Fibroblast of skin of scalp (primary cell): Measurements from ENCODE around the gene OR1J2. TPM values are rescaled to one million over a fixed set of nuclear protein-coding genes. Genes with fewer than 3 reads are reported as not detected.
A peak's percentile ranks its signal among the peaks of the same experiment; 100 is the strongest.
"Not testable (repeated sequence)": the region's sequence is repeated elsewhere in the genome, so short reads cannot be mapped to it uniquely, and the experiment has no call there.

ENCODE experiments used
- DNase-seq: peaks from one replicate; pipeline ENCODE4 v3.0.0-alpha.2; 2013
- polyA plus RNA-seq, 2 experiments: library from polyadenylated mRNA; unstranded; fragments of 120-200 nt; gene quantifications; one replicate each; pipeline ENCODE4 v1.2.1, GENCODE V29; 2013; ENCODE audit not compliant: insufficient read length in 2 of 2

Gene OR1J2
- polyA plus RNA-seq (2013, experiment 1 of 2; ENCODE audit: insufficient read length) = not detected
- not detected for polyA plus RNA-seq (2013, experiment 2 of 2; ENCODE audit: insufficient read length)

- no peak for DNase-seq
Observed at GRCh38 chr9:122510502-122510901, at the start of gene OR1J2. Gene OR1J2 (plus strand): TSS chr9:122510802. CDS start chr9:122510802, 0 bp downstream.

DNA sequence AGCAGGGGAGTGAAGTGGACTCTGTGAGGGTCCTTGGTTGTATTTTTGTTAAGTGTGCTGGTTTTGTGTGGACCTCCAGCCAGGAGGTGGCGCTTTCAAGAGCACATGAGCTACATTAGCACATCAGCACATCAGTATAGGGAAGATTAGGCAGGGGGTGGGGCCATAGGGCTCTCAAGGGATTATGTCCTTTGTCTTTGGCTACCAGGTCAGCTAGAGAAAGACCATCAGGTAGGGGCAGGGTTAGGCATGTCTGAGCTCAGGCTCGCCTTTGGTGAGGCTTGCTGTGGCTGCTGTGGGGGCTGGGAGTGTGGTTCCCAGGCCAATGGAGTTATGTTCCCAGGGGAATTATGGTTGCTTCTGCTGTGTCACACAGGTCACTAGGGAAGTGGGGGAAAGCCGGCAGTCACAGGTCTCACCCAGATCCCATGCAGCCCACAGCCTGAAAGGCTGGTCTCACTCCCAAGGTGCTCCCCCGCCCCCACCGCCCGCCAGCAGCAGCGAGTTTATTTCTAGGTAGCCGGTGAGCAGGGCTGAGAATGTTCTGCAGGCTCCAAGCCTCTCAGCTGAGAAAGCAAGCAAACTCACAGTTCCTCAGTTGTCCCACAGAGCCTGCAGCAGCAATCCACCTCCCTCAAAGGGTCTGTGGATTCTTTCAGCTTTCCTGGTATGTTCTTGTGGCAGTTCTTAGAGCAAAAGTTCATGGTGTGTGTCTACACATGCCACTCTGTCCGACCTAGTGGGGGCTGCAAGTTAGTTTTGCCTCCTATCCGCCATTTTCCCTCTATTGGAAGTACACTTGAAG is 46.6 kb upstream of the OR1J2 start:
- DNase-seq = peak; percentile 15

- DNase-seq = peak; percentile 89
Observed at GRCh38 chr9:122464633-122465567, 45.7 kb upstream of the OR1J2 start.

DNA sequence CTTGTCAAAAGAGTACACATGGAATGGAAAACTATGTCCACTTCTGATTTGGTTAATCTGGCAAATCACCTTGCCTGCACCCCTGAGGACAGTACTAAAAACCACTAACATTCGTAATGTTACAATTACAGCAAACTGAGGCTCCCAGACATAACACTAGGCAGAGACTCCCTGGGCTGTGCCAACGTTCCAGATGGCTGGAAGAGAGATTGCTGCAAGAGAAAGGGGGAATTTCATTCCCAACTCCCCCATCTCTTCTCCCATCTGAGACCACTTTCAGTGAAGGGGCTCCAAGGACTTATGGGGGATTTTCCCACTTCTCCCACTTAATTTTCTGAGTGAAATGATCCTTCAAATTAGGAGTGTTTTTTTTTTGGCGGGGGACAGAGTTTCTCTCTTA is 44.1 kb upstream of the OR1J2 start:
- DNase-seq = no peak

DNA sequence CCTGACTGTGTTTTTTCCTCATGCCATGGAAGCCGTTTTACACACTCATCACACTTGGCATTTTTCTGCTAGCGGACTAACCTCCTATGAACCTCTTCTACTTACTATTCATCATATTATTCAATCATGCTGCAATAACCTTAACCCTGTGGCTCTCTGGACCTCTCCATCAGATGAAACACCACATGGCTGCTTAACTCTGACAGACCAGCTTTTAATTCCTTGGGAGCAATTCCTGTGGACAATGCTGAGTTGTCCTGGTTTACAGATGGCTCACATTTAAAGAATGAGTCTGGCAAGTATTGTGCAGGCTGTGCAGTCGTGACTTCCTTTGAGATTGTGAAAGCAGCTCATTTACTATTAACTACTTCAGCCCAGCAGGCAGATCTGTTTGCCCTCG is 41.9 kb upstream of the OR1J2 start:
- peak; percentile 24 for DNase-seq

DNA sequence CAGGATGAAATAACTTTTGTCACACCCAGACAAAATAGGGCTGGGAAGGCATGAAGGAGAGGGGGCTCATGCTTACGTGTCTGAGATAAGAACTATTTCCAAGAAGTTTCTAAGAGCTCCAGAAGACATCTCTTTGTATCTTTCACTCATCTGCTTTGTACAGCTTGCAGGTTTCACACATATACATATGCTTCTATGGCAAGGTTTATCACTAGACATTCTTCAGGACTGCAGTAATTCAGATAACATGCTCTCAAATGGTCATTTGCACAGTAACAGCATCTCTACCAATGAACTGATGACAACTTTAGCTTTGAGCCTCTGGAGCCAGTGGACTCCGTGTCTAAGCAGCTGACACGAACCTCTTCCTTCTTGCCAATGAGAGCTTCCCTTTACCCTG is 36.0 kb upstream of the OR1J2 start:
- DNase-seq = no peak

DNA sequence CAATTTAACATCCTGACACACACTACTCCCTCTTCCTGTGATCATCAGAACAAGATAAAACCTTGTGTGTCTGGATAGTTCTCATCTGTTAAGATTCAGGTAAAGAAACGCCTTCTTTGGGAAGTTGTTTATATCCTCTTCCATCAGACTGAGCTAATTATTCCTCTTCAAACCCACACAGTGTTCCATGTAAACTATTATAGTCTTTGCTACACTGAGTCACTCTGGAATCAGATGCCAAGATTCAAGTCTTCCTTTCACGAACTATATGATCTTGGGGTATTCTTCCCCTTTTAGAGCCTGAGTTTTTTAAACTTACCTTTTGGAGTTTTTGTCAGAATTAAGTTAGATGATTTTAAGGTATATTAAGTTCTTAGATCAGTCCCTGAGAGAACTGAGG is 34.9 kb upstream of the OR1J2 start:
- no peak for DNase-seq

DNA sequence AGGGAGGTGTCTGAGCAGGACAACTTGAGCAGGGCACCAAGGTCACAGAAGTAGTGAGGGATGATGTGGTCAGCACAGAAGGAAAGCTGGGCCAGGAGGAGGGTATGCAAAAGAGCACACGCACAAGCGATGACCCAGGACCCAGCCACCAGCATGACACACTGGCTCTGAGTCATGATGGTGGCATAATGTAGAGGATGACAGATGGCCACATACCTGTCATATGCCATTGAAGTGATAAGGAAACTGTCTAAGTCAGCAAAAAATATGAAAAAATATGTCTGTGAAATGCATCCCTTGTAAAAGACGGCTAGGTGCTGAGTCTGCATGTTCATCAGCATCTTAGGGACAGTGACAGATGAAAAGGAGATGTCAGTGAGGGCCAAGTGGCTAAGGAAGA is 33.3 kb upstream of the OR1J2 start:
- no peak for DNase-seq

- DNase-seq = no peak
Observed at GRCh38 chr9:122477826-122478225, 32.8 kb upstream of the OR1J2 start, which contains the start of gene OR1J1. Gene OR1J1 (minus strand): TSS chr9:122477926. CDS start chr9:122477926, 0 bp downstream.

GRCh38 chr9:122479062-122479461 is 31.5 kb upstream of the OR1J2 start:
- no peak for DNase-seq

- DNase-seq = peak; percentile 43
Observed at GRCh38 chr9:122498883-122499288, 11.7 kb upstream of the OR1J2 start.

DNA sequence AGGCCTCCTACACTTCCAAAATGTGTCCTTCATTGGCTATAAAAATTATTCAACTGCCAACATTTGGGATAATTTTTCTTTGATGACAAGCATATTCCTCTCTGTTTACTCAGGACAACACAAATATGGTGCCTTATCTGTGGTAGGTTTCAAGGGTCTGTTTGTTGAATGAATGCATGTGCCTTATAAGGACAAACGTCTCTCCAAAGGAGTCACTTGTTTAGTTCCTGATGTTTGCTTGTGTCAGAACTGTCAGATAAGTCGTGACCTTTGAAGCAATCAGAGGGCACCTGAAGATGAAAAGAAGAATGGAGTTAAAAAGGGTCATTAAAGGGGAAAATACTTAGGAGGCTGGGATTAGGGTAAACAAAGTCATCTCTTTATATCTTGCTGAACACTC is 3.6 kb upstream of the OR1J2 start:
- DNase-seq = no peak

- no peak for DNase-seq
Observed at GRCh38 chr9:122518226-122518625, 7.6 kb downstream of the OR1J2 start.

DNA sequence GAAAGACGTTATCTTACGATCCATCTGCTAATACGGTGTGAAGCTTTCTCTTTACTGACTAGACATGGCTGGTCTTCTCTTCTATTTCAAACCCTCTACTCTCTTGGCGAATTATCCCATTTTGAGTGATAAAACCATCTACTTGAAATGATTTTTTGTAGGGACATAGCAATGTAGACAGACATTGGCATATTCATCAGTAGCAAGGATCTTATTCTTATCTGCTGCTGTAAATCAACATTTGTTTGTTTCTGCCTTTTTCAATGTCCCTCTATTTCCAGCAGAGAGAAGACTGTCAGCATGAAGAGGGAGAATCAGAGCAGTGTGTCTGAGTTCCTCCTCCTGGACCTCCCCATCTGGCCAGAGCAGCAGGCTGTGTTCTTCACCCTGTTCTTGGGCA is 8.2 kb downstream of the OR1J2 start, which contains the start of gene OR1J4:
Gene OR1J4 (plus strand): TSS at position 301 of the 400 bp plus-strand sequence. CDS start 0 bp downstream, at position 301.
- DNase-seq = no peak

GRCh38 chr9:122519376-122519775 is 8.8 kb downstream of the OR1J2 start:
- DNase-seq = no peak

- DNase-seq = no peak
Observed at GRCh38 chr9:122526602-122527001, 16.0 kb downstream of the OR1J2 start.

GRCh38 chr9:122527193-122527592 is 16.6 kb downstream of the OR1J2 start, which contains the start of gene OR1N1:
Gene OR1N1 (minus strand): TSS chr9:122527293. CDS start chr9:122527293, 0 bp downstream.
- DNase-seq = no peak

GRCh38 chr9:122531157-122531556 is 20.6 kb downstream of the OR1J2 start:
- DNase-seq = not testable (repeated sequence)

- DNase-seq = no peak
Observed at GRCh38 chr9:122536134-122536533, 25.5 kb downstream of the OR1J2 start.

- not testable (repeated sequence) for DNase-seq
Observed at GRCh38 chr9:122537066-122537465, 26.5 kb downstream of the OR1J2 start.

DNA sequence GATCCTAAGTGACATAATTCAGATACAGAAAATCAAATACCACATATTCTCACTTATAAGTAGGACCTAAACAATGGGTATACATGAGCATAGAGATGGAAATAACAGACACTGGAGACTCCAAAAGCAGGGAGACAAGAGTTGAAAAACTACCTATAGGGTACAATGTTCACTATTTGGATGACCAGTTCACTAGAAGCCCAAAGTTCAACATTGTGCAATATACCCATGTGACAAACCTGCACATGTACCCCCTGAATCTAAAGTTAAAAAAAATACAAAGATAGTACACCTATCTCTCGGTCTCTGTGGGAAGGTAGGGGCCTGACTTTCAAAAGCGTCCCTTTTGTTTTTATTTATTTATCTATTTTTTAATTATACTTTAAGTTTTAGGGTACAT is 28.2 kb downstream of the OR1J2 start:
- no peak for DNase-seq

- DNase-seq = no peak
Observed at GRCh38 chr9:122546196-122546595, 35.6 kb downstream of the OR1J2 start.

DNA sequence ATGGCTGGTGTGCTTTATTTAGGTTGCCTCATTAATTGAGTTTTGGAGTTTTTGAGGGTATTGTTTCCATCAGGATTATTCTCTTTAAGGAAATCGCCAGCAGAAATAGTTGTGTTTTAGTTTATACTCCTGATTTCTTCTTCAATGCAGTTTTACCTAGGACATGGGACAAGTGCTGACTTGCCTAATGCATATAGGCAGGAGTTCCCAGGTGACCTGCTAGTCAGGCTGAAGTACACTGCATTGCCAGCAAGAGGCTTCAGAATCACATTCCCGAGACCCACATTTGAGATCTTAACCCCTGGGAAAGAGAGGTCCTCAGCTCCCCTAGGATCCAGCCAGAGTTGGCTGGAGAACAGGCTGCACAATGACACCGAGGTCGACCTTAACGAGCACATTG is 40.8 kb downstream of the OR1J2 start:
- no peak for DNase-seq
